Testis (tissue), 3 donors: ENCODE data around the gene TNS2. TPM values are rescaled to one million over a fixed set of nuclear protein-coding genes. Genes with fewer than 3 reads are reported as not detected.

ENCODE experiments used
- DNase-seq: peaks from one replicate; pipeline ENCODE4 v3.0.0-alpha.2; 2019
- H3K27ac ChIP-seq, 2 donors: fragments of 200-600 bp; sonication (generic); one replicate each; pipeline ENCODE4 v1.5.1; 2019
- H3K27me3 ChIP-seq: fragments of 200-600 bp; sonication (generic); one replicate; pipeline ENCODE4 v1.5.1; 2019
- H3K36me3 ChIP-seq: fragments of 200-600 bp; sonication (generic); one replicate; pipeline ENCODE4 v1.5.1; 2017; ENCODE audit warnings: low read depth; ENCODE audit errors: missing control alignments
- H3K4me1 ChIP-seq: fragments of 200-600 bp; sonication (generic); one replicate; pipeline ENCODE4 v1.5.1; 2019
- H3K4me3 ChIP-seq, 2 donors: fragments of 200-600 bp; sonication (generic); one replicate each; pipeline ENCODE4 v1.5.1; 2017 to 2019
- H3K9me3 ChIP-seq: fragments of 200-600 bp; sonication (generic); one replicate; pipeline ENCODE4 v1.5.1; 2017
- CTCF ChIP-seq, 3 experiments: fragments of 450-650 bp in 2 of 3; fragments of 200-600 bp in 1 of 3; sonication (generic) in 1 of 3; IDR thresholded peaks; one replicate each; pipeline ENCODE4 v1.5.1; 2016 to 2019; ENCODE audit warnings: antibody characterized with exemption in 3 of 3, mild to moderate bottlenecking in 2 of 3, moderate library complexity in 1 of 3
- POLR2A ChIP-seq: fragments of 450-650 bp; IDR thresholded peaks from one replicate; pipeline ENCODE4 v1.6.1; 2017; ENCODE audit warnings: antibody characterized with exemption, mild to moderate bottlenecking, moderate library complexity
- WGBS, 2 donors: methylation state at CpG; one replicate each; pipeline ENCODE4 v1.1.5; 2018; 5-methylcytosine and 5-hydroxymethylcytosine counted together
- intact Hi-C: fragments of 100-400 bp; cut with DNase I; formaldehyde crosslinking; loops from one replicate; pipeline ENCODE4 v1.15.1; 2023; ENCODE audit warnings: low total_unique reads
- polyA plus RNA-seq: library from polyadenylated mRNA; stranded (reverse); fragments of 350-450 nt; fragmentation: Illumina TruSeq; extraction: RNeasy Lipid Tissue Mini Kit (QIAGEN cat#74804); gene quantifications from one replicate; pipeline ENCODE4 v1.2.3, GENCODE V29; 2014; ENCODE audit warnings: low read depth, low replicate concordance; ENCODE audit not compliant: insufficient read depth
- total RNA-seq, 2 donors: library from RNA; depleted of rRNA; stranded (reverse); fragments of >200 nt; gene quantifications; one replicate each; pipeline ENCODE4 v1.2.3, GENCODE V29; 2016

TNS2 gene
- total and polyA plus RNA-seq, 3 donors from 2014 or later, result 47.0 to 138 (median 108) TPM

DNA sequence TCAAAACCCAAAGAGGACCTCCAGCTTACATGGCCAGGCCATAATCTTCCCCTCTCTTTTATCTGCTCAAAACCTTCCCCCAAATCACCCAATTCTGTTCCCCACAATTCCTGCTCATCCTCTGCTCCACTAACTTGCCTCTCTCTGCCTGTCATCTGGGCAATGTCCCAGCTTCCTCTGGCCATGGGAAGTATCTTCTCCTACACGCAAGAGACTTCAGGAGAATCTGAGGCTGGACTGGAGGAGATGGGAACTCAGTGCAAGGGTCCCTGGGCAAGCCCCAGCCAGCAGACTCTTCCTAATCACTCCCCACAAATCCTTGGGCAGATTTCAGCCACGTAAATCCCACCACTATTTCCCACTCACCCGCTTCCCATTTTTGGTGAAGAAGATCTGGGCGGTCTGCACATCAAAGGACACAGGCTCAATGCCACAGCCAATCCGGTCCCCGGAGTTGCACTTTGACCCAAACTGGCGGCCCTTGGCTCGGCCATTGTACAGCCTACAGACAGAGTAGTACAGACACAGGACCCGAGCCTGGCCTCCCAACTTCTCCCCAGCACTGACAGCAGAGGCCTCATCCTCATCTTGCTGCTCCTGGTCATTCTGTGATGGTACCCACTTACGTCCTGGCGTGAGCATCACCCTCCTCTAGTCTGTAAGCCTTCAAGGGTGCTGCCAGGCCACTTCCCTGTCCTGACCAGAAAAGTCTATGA lies 24.6 kb downstream of the TNS2 start:
- no peak for DNase-seq
- TF ChIP-seq CTCF (IDR thresholded peaks at IDR 0.05) (no peak), POLR2A (no peak)
- Histone ChIP-seq H3K9me3 (no peaks in the 10 kb centered on the region), H3K4me1 (peaks cover 43% of the 10 kb centered on the region), H3K27ac (peak overlapping the region in 1 of 2 donors; percentile 86), H3K36me3 (no peaks in the 10 kb centered on the region), H3K27me3 (no peaks in the 10 kb centered on the region), H3K4me3 (no peak overlapping the region)
- intact Hi-C loops, result no loop called here
- 78 to 88% methylated on average over 8 to 11 of the region's 11 CpGs for WGBS, 2 donors

- H3K27me3 ChIP-seq, result no peaks in the 10 kb centered on the region
- TF ChIP-seq CTCF (IDR thresholded peaks at IDR 0.05) (no peak), POLR2A (no peak)
- intact Hi-C loops, result no loop called here
- peaks cover 40% of the 10 kb centered on the region for H3K4me1 ChIP-seq
- H3K27ac ChIP-seq, result peak overlapping the region in 1 of 2 donors; percentile 86
- DNase-seq, result no peak
- no peaks in the 10 kb centered on the region for H3K36me3 ChIP-seq
- H3K9me3 ChIP-seq, result no peaks in the 10 kb centered on the region
- no peak overlapping the region for H3K4me3 ChIP-seq
- WGBS, 2 donors, result 85 to 94% methylated on average over 3 of the region's 3 CpGs
Measured at GRCh38 chr12:53074999-53075370, 25.1 kb downstream of the TNS2 start.

GRCh38 chr12:53076461-53076860 lies 26.6 kb downstream of the TNS2 start:
- Histone ChIP-seq H3K27me3 (no peaks in the 10 kb centered on the region), H3K27ac (peak overlapping the region in 1 of 2 donors; percentile 56), H3K4me3 (no peak overlapping the region), H3K9me3 (no peaks in the 10 kb centered on the region), H3K36me3 (no peaks in the 10 kb centered on the region), H3K4me1 (peaks cover 25% of the 10 kb centered on the region)
- DNase-seq, result no peak
- WGBS, 2 donors, result 87 to 96% methylated on average over 3 of the region's 3 CpGs
- intact Hi-C loops, result no loop called here
- TF ChIP-seq POLR2A (no peak), CTCF (IDR thresholded peaks at IDR 0.05) (no peak)

DNA sequence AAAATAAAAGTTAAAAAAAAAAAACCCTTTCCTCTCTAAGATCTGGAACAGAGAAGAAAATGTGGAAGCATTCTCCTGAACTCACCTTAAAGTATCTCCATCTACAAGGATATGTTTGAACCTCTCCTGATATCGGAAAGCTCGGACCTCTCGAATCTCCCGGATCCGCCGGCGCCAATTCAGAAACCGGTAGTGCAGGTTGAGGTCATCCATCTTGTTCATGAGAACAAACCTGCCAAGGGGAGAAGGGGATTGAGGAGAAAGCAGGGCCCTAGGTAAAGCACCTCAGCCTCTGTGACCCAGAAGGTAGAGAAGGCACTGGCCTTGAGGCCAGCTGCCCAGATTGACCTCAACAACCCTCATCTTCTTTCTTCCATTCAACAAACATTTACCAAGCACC lies 27.2 kb downstream of the TNS2 start:
- H3K4me1 ChIP-seq, result peaks cover 22% of the 10 kb centered on the region
- no peaks in the 10 kb centered on the region for H3K36me3 ChIP-seq
- no peaks in the 10 kb centered on the region for H3K9me3 ChIP-seq
- no peak for TF ChIP-seq CTCF (IDR thresholded peaks at IDR 0.05)
- TF ChIP-seq POLR2A, result no peak
- intact Hi-C loops, result no loop called here
- no peaks in the 10 kb centered on the region for H3K27me3 ChIP-seq
- no peak overlapping the region for H3K27ac ChIP-seq
- 95 to 97% methylated on average over 8 of the region's 8 CpGs for WGBS, 2 donors
- DNase-seq, result no peak
- no peak overlapping the region for H3K4me3 ChIP-seq
